T-helper 17 cell (primary cell): ENCODE results near the gene FBXL16. TPM values are rescaled to one million over a fixed set of nuclear protein-coding genes. Genes with fewer than 3 reads are reported as not detected.

Experiments
- ATAC-seq: fragments of 150-1000 bp; cut with Tn5 transposase; 2 replicates; pipeline ENCODE4 v1.10.0; 2021; ENCODE audit warnings: mild to moderate bottlenecking, moderate library complexity
- DNase-seq, 3 donors: peaks; one replicate each; pipeline versions ENCODE4 v3.0.0 to v3.0.0-alpha.2; 2020 to 2021
- H3K9me3 ChIP-seq: one replicate; pipeline ENCODE4 v1.7.0; 2013; ENCODE audit warnings: low read length, mild to moderate bottlenecking; ENCODE audit not compliant: control insufficient read depth, poor library complexity, severe bottlenecking
- H3K27ac Mint-ChIP-seq: one replicate; pipeline ENCODE4 v1.8.0; 2022; ENCODE audit warnings: mild to moderate bottlenecking, moderate library complexity, mixed read lengths
- H3K27me3 Mint-ChIP-seq: one replicate; pipeline ENCODE4 v1.8.0; 2022; ENCODE audit warnings: mixed read lengths
- H3K36me3 Mint-ChIP-seq: one replicate; pipeline ENCODE4 v1.8.0; 2022; ENCODE audit warnings: low read depth, mixed read lengths
- H3K4me1 Mint-ChIP-seq: one replicate; pipeline ENCODE4 v1.8.0; 2022; ENCODE audit warnings: mild to moderate bottlenecking, mixed read lengths
- H3K4me3 Mint-ChIP-seq: one replicate; pipeline ENCODE4 v1.8.0; 2022; ENCODE audit warnings: mild to moderate bottlenecking, moderate library complexity, mixed read lengths
- total RNA-seq, 4 donors: library from RNA in 2 of 4; stranded (reverse) in 2 of 4; gene quantifications; one replicate each; pipeline ENCODE4 v1.2.3 and lab custom pipeline; 2022 to 2026

Gene FBXL16
- total RNA-seq, 2 donors from 2014 or later: 29.0 to 35.3 TPM

- peaks cover 8% of the 10 kb centered on the region for H3K4me1 Mint-ChIP-seq
- no peak overlapping the region for H3K4me3 Mint-ChIP-seq
- H3K36me3 Mint-ChIP-seq: no peaks in the 10 kb centered on the region
- ATAC-seq (no peak), DNase-seq (no peak)
- H3K27me3 Mint-ChIP-seq: no peaks in the 10 kb centered on the region
- no peak overlapping the region for H3K27ac Mint-ChIP-seq
- no peaks in the 10 kb centered on the region for H3K9me3 ChIP-seq
These were observed 18.1 kb upstream of the FBXL16 start for GRCh38 chr16:723695-724094.

- no peak overlapping the region for H3K27ac Mint-ChIP-seq
- H3K27me3 Mint-ChIP-seq: no peaks in the 10 kb centered on the region
- no peaks in the 10 kb centered on the region for H3K36me3 Mint-ChIP-seq
- H3K4me3 Mint-ChIP-seq: peak overlapping the region; percentile 70
- no peak for DNase-seq
- H3K9me3 ChIP-seq: no peaks in the 10 kb centered on the region
- H3K4me1 Mint-ChIP-seq: peaks cover 8% of the 10 kb centered on the region
- ATAC-seq: no peak
These were observed 17.4 kb upstream of the FBXL16 start for GRCh38 chr16:722835-723633.

GRCh38 chr16:721765-722540, 16.4 kb upstream of the FBXL16 start:
- DNase-seq (no peak), ATAC-seq (no peak)
- Mint-ChIP-seq H3K4me3 (peak overlapping the region; percentile 67), H3K27ac (no peak overlapping the region), H3K27me3 (no peaks in the 10 kb centered on the region), H3K4me1 (peaks cover 8% of the 10 kb centered on the region), H3K36me3 (no peaks in the 10 kb centered on the region)
- H3K9me3 ChIP-seq: no peaks in the 10 kb centered on the region

GRCh38 chr16:720990-721764, 15.6 kb upstream of the FBXL16 start, which contains the start of gene ANTKMT:
ANTKMT (plus strand) TSS chr16:721146; CDS start chr16:721275, 129 bp downstream.
- peak within 1 kb of the TSS; percentile 83 for H3K4me3 Mint-ChIP-seq
- no peaks in the 10 kb centered on the region for H3K9me3 ChIP-seq
- DNase-seq: peak; percentile 56 to 62 (median 58)
- no peaks in the 10 kb centered on the region for H3K36me3 Mint-ChIP-seq
- H3K27ac Mint-ChIP-seq: no peak within 1 kb of the TSS
- peaks cover 5% of the 10 kb centered on the region for H3K27me3 Mint-ChIP-seq
- ATAC-seq: peak; percentile 81
- peaks cover 11% of the 10 kb centered on the region for H3K4me1 Mint-ChIP-seq

GRCh38 chr16:720447-720989, 14.9 kb upstream of the FBXL16 start:
- ATAC-seq (peak; percentile 11), DNase-seq (no peak)
- Mint-ChIP-seq H3K4me1 (peaks cover 14% of the 10 kb centered on the region), H3K4me3 (peak overlapping the region; percentile 83), H3K27me3 (peaks cover 6% of the 10 kb centered on the region), H3K36me3 (no peaks in the 10 kb centered on the region), H3K27ac (no peak overlapping the region)
- H3K9me3 ChIP-seq: no peaks in the 10 kb centered on the region

- peaks cover 14% of the 10 kb centered on the region for H3K4me1 Mint-ChIP-seq
- DNase-seq: no peak
These were observed 14.3 kb upstream of the FBXL16 start for GRCh38 chr16:719815-720446.

GRCh38 chr16:718922-719321, 13.3 kb upstream of the FBXL16 start:
- ATAC-seq (no peak), DNase-seq (no peak)
- Mint-ChIP-seq H3K4me3 (no peak overlapping the region), H3K4me1 (peaks cover 16% of the 10 kb centered on the region), H3K27me3 (peaks cover 6% of the 10 kb centered on the region), H3K27ac (no peak overlapping the region), H3K36me3 (no peaks in the 10 kb centered on the region)
- no peaks in the 10 kb centered on the region for H3K9me3 ChIP-seq

More at GRCh38 chr16:719815-720446, 14.3 kb upstream of the FBXL16 start:
- H3K36me3 Mint-ChIP-seq: no peaks in the 10 kb centered on the region
- no peak overlapping the region for H3K27ac Mint-ChIP-seq
- peak overlapping the region; percentile 83 for H3K4me3 Mint-ChIP-seq
- no peak for ATAC-seq
- peaks cover 6% of the 10 kb centered on the region for H3K27me3 Mint-ChIP-seq
- no peaks in the 10 kb centered on the region for H3K9me3 ChIP-seq

- no peak for ATAC-seq
- Mint-ChIP-seq H3K27ac (no peak overlapping the region), H3K4me3 (no peak overlapping the region), H3K36me3 (no peaks in the 10 kb centered on the region), H3K4me1 (peaks cover 16% of the 10 kb centered on the region), H3K27me3 (peaks cover 6% of the 10 kb centered on the region)
- no peak for DNase-seq
- no peaks in the 10 kb centered on the region for H3K9me3 ChIP-seq
These were observed 12.8 kb upstream of the FBXL16 start for GRCh38 chr16:718389-718788.

GRCh38 chr16:717450-718245, 12.0 kb upstream of the FBXL16 start:
- H3K4me1 Mint-ChIP-seq: peaks cover 17% of the 10 kb centered on the region
- H3K4me3 Mint-ChIP-seq: no peak overlapping the region
- no peak for DNase-seq
- no peaks in the 10 kb centered on the region for H3K9me3 ChIP-seq
- H3K36me3 Mint-ChIP-seq: no peaks in the 10 kb centered on the region
- no peak overlapping the region for H3K27ac Mint-ChIP-seq
- no peak for ATAC-seq
- peaks cover 6% of the 10 kb centered on the region for H3K27me3 Mint-ChIP-seq

- ATAC-seq (no peak), DNase-seq (no peak)
- Mint-ChIP-seq H3K27me3 (peaks cover 6% of the 10 kb centered on the region), H3K4me3 (peak overlapping the region; percentile 3), H3K4me1 (peaks cover 19% of the 10 kb centered on the region), H3K36me3 (no peaks in the 10 kb centered on the region), H3K27ac (no peak overlapping the region)
- no peaks in the 10 kb centered on the region for H3K9me3 ChIP-seq
These were observed 11.2 kb upstream of the FBXL16 start for GRCh38 chr16:716768-717325.

- no peaks in the 10 kb centered on the region for H3K9me3 ChIP-seq
- Mint-ChIP-seq H3K4me3 (peak overlapping the region; percentile 50), H3K36me3 (no peaks in the 10 kb centered on the region), H3K27ac (no peak overlapping the region), H3K27me3 (peaks cover 6% of the 10 kb centered on the region), H3K4me1 (peaks cover 19% of the 10 kb centered on the region)
- ATAC-seq (no peak), DNase-seq (no peak)
These were observed 10.6 kb upstream of the FBXL16 start for GRCh38 chr16:716200-716568.
